GM13976 (cell line): ENCODE measurements around the gene ALK.

Source experiments
- DNase-seq: peaks from one replicate; pipeline ENCODE4 v3.0.0; 2012; ENCODE audit warnings: low spot score
- CTCF ChIP-seq: IDR thresholded peaks from 2 replicates; pipeline ENCODE4 v1.5.1; 2012; ENCODE audit warnings: borderline replicate concordance, mild to moderate bottlenecking; ENCODE audit not compliant: insufficient read depth; ENCODE audit errors: extremely low read depth, missing control alignments, control extremely low read depth
- in situ Hi-C: fragments of 300-500 bp; cut with MboI; formaldehyde crosslinking; loops from one replicate; pipeline ENCODE4 v1.12.0; 2022; ENCODE audit warnings: low sequenced_read_pairs, mixed read lengths, inconsistent platforms; ENCODE audit not compliant: unreplicated experiment

Gene ALK

GRCh38 chr2:29650631-29651097 is 270.7 kb downstream of the ALK start:
- no peak for DNase-seq
- in situ Hi-C loops = loop anchor here (10.0 kb wide), 1 partner anchor 184 kb away; no protein-coding TSS in a partner anchor
- TF ChIP-seq CTCF = no peak

GRCh38 chr2:29644949-29645348 is 276.4 kb downstream of the ALK start:
- TF ChIP-seq CTCF = no peak
- DNase-seq = no peak
- in situ Hi-C loops = no loop called here

- TF ChIP-seq CTCF = no peak
- in situ Hi-C loops = no loop called here
- DNase-seq = no peak
Measured at GRCh38 chr2:29643196-29643595, 278.2 kb downstream of the ALK start.

GRCh38 chr2:29640360-29640759 is 281.0 kb downstream of the ALK start:
- TF ChIP-seq CTCF = no peak
- no peak for DNase-seq
- in situ Hi-C loops = no loop called here

GRCh38 chr2:29638641-29639040 is 282.7 kb downstream of the ALK start:
- in situ Hi-C loops = no loop called here
- TF ChIP-seq CTCF = no peak
- no peak for DNase-seq

- DNase-seq = no peak
- in situ Hi-C loops = no loop called here
- TF ChIP-seq CTCF = no peak
Measured at GRCh38 chr2:29634916-29635315, 286.5 kb downstream of the ALK start.

GRCh38 chr2:29632018-29632417 is 289.4 kb downstream of the ALK start:
- DNase-seq = no peak

More at GRCh38 chr2:29632018-29632417, 289.4 kb downstream of the ALK start:
- TF ChIP-seq CTCF = no peak
- in situ Hi-C loops = no loop called here
